A673 (cell line): Measurements from ENCODE around the gene LRBA. TPM values are rescaled to one million over a fixed set of nuclear protein-coding genes. Genes with fewer than 3 reads are reported as not detected.

Experiments used
- BruUV-seq: library from RNA; stranded (reverse); fragments of 400-500 nt; replicated peaks from 2 replicates; lab custom pipeline; 2021; lab: Mats Ljungman, UMichigan
- CTCF ChIA-PET: fragments of 300-600 bp; sonication (Branson Sonifier 250); formaldehyde crosslinking; loops from one replicate; lab custom pipeline; 2022; ENCODE audit warnings: antibody characterized with exemption; lab: Charles Lee
- POLR2A ChIA-PET: fragments of 300-600 bp; sonication (Branson Sonifier 250); formaldehyde crosslinking; loops from one replicate; lab custom pipeline; 2022; ENCODE audit warnings: antibody characterized with exemption; ENCODE audit not compliant: low non-redundant PET; lab: Charles Lee
- DNase-seq: peaks from one replicate; pipeline ENCODE4 v3.0.0-alpha.2; 2015; ENCODE audit warnings: low spot score
- H3K27ac ChIP-seq: fragments of 200-600 bp; sonication (generic); 2 replicates; pipeline ENCODE4 v1.5.1; 2016; ENCODE audit warnings: mixed run types, low read depth, mild to moderate bottlenecking, mixed read lengths, antibody characterized with exemption, low read length; ENCODE audit not compliant: poor library complexity, severe bottlenecking
- H3K27me3 ChIP-seq: fragments of 200-600 bp; sonication (generic); replicated peaks from 2 replicates; pipeline ENCODE4 v1.6.1; 2017; ENCODE audit warnings: mixed run types, low read depth, mild to moderate bottlenecking, mixed read lengths, antibody characterized with exemption, low read length; ENCODE audit not compliant: insufficient read depth, poor library complexity
- H3K36me3 ChIP-seq: fragments of 200-600 bp; sonication (generic); 2 replicates; pipeline ENCODE4 v1.6.1; 2016; ENCODE audit warnings: mixed run types, mild to moderate bottlenecking, mixed read lengths, antibody characterized with exemption, low read length; ENCODE audit not compliant: insufficient read depth, poor library complexity, severe bottlenecking
- H3K4me1 ChIP-seq: fragments of 200-600 bp; sonication (generic); 2 replicates; pipeline ENCODE4 v1.6.1; 2017; ENCODE audit warnings: mixed run types, mild to moderate bottlenecking, mixed read lengths, antibody characterized with exemption, low read length; ENCODE audit not compliant: insufficient read depth, poor library complexity, severe bottlenecking
- H3K4me3 ChIP-seq: fragments of 200-600 bp; sonication (generic); 2 replicates; pipeline ENCODE4 v1.5.1; 2016; ENCODE audit warnings: low read depth, mixed run types, mild to moderate bottlenecking, mixed read lengths, low read length; ENCODE audit not compliant: poor library complexity, severe bottlenecking
- H3K9me3 ChIP-seq: fragments of 200-600 bp; sonication (generic); 2 replicates; pipeline ENCODE4 v1.6.1; 2016; ENCODE audit warnings: mixed run types, low read depth, mild to moderate bottlenecking, mixed read lengths, antibody characterized with exemption, low read length; ENCODE audit not compliant: poor library complexity, severe bottlenecking
- EZH2 ChIP-seq: fragments of 200-600 bp; sonication (generic); IDR thresholded peaks from 2 replicates; pipeline ENCODE4 v1.6.1; 2017; ENCODE audit warnings: borderline replicate concordance, low read depth, mild to moderate bottlenecking, mixed read lengths, antibody characterized with exemption, low read length; ENCODE audit not compliant: poor library complexity, severe bottlenecking
- intact Hi-C: fragments of 100-400 bp; cut with micrococcal nuclease; formaldehyde crosslinking; loops from one replicate; pipeline ENCODE4 v1.10.0; 2022; ENCODE audit not compliant: unreplicated experiment
- total RNA-seq: library from RNA; stranded (reverse); gene quantifications from 2 replicates; pipeline ENCODE4 v1.2.3, GENCODE V29; 2021
- TF ChIP-seq, protein P1 (sequence below): fragments of 300-800, 200-600 bp; sonication (generic); conservative IDR thresholded peaks from 2 replicates; pipeline ENCODE4 v1.5.1; 2017; ENCODE audit warnings: low read depth, mild to moderate bottlenecking, antibody characterized with exemption, low read length, moderate library complexity, mixed read lengths

LRBA gene
- total RNA-seq, 1 experiment from 2014 or later: 35.7 TPM

- Histone ChIP-seq H3K4me3 (no peak overlapping the region), H3K27ac (no peak overlapping the region), H3K36me3 (no peaks in the 10 kb centered on the region), H3K9me3 (no peaks in the 10 kb centered on the region), H3K4me1 (no peaks in the 10 kb centered on the region), H3K27me3 (no peaks in the 10 kb centered on the region)
- DNase-seq: no peak
- no TSS peak for BruUV-seq
- CTCF ChIA-PET: no interaction called here
- POLR2A ChIA-PET: no interaction called here
- intact Hi-C loops: no loop called here
- no peak for TF ChIP-seq EZH2
- TF ChIP-seq, protein P1, sequence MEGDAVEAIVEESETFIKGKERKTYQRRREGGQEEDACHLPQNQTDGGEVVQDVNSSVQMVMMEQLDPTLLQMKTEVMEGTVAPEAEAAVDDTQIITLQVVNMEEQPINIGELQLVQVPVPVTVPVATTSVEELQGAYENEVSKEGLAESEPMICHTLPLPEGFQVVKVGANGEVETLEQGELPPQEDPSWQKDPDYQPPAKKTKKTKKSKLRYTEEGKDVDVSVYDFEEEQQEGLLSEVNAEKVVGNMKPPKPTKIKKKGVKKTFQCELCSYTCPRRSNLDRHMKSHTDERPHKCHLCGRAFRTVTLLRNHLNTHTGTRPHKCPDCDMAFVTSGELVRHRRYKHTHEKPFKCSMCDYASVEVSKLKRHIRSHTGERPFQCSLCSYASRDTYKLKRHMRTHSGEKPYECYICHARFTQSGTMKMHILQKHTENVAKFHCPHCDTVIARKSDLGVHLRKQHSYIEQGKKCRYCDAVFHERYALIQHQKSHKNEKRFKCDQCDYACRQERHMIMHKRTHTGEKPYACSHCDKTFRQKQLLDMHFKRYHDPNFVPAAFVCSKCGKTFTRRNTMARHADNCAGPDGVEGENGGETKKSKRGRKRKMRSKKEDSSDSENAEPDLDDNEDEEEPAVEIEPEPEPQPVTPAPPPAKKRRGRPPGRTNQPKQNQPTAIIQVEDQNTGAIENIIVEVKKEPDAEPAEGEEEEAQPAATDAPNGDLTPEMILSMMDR: no peak
Measured at GRCh38 chr4:150286656-150287055, 728.4 kb downstream of the LRBA start.

GRCh38 chr4:150283689-150284088, 731.4 kb downstream of the LRBA start:
- Histone ChIP-seq H3K27ac (no peak overlapping the region), H3K4me3 (no peak overlapping the region), H3K36me3 (no peaks in the 10 kb centered on the region), H3K27me3 (no peaks in the 10 kb centered on the region), H3K9me3 (no peaks in the 10 kb centered on the region), H3K4me1 (peaks cover 13% of the 10 kb centered on the region)
- POLR2A ChIA-PET: interaction anchor here (0.6 kb wide), 1 partner anchor 630 kb away, joined by 7 read pairs; no protein-coding TSS in a partner anchor
- intact Hi-C loops: no loop called here
- DNase-seq: no peak
- no peak for TF ChIP-seq EZH2
- TF ChIP-seq, protein P1: no peak
- no TSS peak for BruUV-seq
- CTCF ChIA-PET: interaction anchor here (0.6 kb wide), 1 partner anchor 579 kb away, joined by 3 read pairs; no protein-coding TSS in a partner anchor

GRCh38 chr4:150280975-150281374, 734.1 kb downstream of the LRBA start:
- Histone ChIP-seq H3K27ac (no peak overlapping the region), H3K4me3 (no peak overlapping the region), H3K27me3 (no peaks in the 10 kb centered on the region), H3K36me3 (no peaks in the 10 kb centered on the region), H3K9me3 (no peaks in the 10 kb centered on the region), H3K4me1 (peaks cover 13% of the 10 kb centered on the region)
- BruUV-seq: no TSS peak
- TF ChIP-seq, protein P1: no peak
- TF ChIP-seq EZH2: no peak
- CTCF ChIA-PET: no interaction called here
- intact Hi-C loops: no loop called here
- no peak for DNase-seq
- POLR2A ChIA-PET: interaction anchor here (0.7 kb wide), 1 partner anchor 50 kb away, joined by 3 read pairs; no protein-coding TSS in a partner anchor
